Measurements from ENCODE around the gene MAD1L1. TPM values are rescaled to one million over a fixed set of nuclear protein-coding genes. Genes with fewer than 3 reads are reported as not detected.

MAD1L1 gene
- total and polyA plus RNA-seq, 2 of the 4 experiments (the other 2 are of a cell fraction), result 29.0 to 40.9 TPM

DNA sequence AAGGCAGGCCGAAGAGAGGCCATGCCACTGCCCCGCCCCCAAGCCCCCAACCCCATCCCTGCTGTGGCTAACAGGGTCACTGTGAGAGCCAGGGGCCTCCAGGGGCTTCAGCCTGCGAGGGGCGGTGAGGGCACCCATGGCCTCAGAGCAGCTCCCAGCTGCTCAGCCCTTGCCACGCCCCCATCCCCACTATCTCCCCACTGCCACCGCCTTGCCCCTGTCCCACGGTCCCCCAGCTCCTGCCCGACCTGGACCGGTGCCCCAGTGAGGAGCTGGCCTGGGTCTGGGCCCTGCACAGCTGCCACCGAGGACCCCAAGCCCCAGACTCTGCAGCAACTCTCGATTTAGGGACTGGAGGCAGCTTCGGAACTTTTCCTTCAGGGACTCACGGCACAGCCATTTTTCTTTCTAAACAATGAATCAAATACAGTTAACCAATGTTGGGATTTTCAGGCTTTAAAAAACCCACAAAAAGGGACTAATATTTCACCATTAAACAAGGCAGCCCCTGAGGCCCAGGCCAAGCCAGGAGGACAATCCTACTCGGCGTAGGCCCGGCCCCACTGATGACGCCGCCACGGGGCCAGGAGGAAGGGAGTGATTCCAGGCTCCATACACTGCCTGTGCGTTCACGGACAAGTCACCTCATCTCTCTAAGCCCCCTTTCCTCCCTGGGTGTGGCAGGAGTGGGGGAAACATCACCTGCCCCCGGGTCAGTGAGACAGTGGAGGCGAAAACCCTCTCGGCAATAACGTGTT lies 325.6 kb downstream of the MAD1L1 start:
- no peaks in the 10 kb centered on the region for H3K9me3 ChIP-seq (ENCODE audit: control insufficient read depth, insufficient read depth, low read length)
- peaks cover 2% of the 10 kb centered on the region for H3K4me1 ChIP-seq (ENCODE audit: control insufficient read depth, insufficient read depth, low read length)
- dilution Hi-C loops (cut with HindIII; ENCODE audit: low sequenced_read_pairs, unreplicated experiment), result no loop called here
- POLR2A ChIA-PET (ENCODE audit: unreplicated experiment), result no interaction called here
- H3K4me3 ChIP-seq (ENCODE audit: insufficient read depth, low read depth, low read length), result no peak overlapping the region
- no peak overlapping the region for H2AFZ ChIP-seq (replicated peaks; ENCODE audit: low read length, poor library complexity)
- intact Hi-C loops (cut with micrococcal nuclease), result no loop called here
- H4K91ac ChIP-seq (ENCODE audit: insufficient read depth, low read depth, low read length), result no peak overlapping the region
- no peak for ATAC-seq (ENCODE audit: low read depth)
- WGBS, 2 experiments (ENCODE audit: extremely low coverage in 2 of 2, insufficient read length in 1 of 2), result 88% methylated on average over 8 of the region's 25 CpGs; no CpG with 5 or more reads in 1 of the 2 experiments
- H3K27me3 ChIP-seq (ENCODE audit: control insufficient read depth, insufficient read depth, low read length), result no peaks in the 10 kb centered on the region
- no peak overlapping the region for H2AK9ac ChIP-seq (replicated peaks; ENCODE audit: low read depth, low read length, poor library complexity)
- no peak overlapping the region for H2BK15ac ChIP-seq (ENCODE audit: low read depth, low read length)
- H2BK120ac ChIP-seq (ENCODE audit: low read depth, low read length), result no peak overlapping the region
- in situ Hi-C loops (cut with MboI; ENCODE audit: low sequenced_read_pairs), result no loop called here
- no peak overlapping the region for H3K27ac ChIP-seq (ENCODE audit: insufficient read depth, low read length)
- H3K18ac ChIP-seq (ENCODE audit: low read depth, low read length), result no peak overlapping the region
- H3K9me1 ChIP-seq (ENCODE audit: insufficient read depth, low read length), result peaks cover 6% of the 10 kb centered on the region; the same call in 1 of the 2 replicates
- H2BK5ac ChIP-seq (ENCODE audit: low read depth, low read length, poor library complexity, severe bottlenecking), result no peak overlapping the region
- no TSS peak for BruUV-seq (replicated peaks)
- DNase-seq, result no peak
- H3K4ac ChIP-seq (ENCODE audit: low read depth, low read length), result no peak overlapping the region
- CTCF ChIA-PET, result no interaction called here
- H4K8ac ChIP-seq (ENCODE audit: low read depth in 2 of 2, low read length in 2 of 2), result no peak overlapping the region
- H3K36me3 ChIP-seq (ENCODE audit: control insufficient read depth, insufficient read depth, low read length), result no peaks in the 10 kb centered on the region
- H2AK5ac ChIP-seq (ENCODE audit: low read depth, low read length), result no peak overlapping the region
- TF ChIP-seq MXI1 (IDR thresholded peaks at IDR 0.05; ENCODE audit: borderline replicate concordance, low read depth, low read length) (no peak), NFE2L2 (IDR thresholded peaks at IDR 0.05; ENCODE audit: low read depth, low read length) (no peak), MAZ (IDR thresholded peaks at IDR 0.05; ENCODE audit: borderline replicate concordance, low read depth, low read length) (no peak), SMC3 (IDR thresholded peaks at IDR 0.05; ENCODE audit: low read depth, low read length) (no peak), BHLHE40 (IDR thresholded peaks at IDR 0.05; ENCODE audit: low read depth, low read length) (no peak), CEBPB (IDR thresholded peaks at IDR 0.05; ENCODE audit: low read depth, low read length) (no peak), MAFK (IDR thresholded peaks at IDR 0.05; ENCODE audit: low read depth, low read length) (no peak), CHD1 (IDR thresholded peaks at IDR 0.05; ENCODE audit: low read depth, low read length) (no peak), RFX5 (IDR thresholded peaks at IDR 0.05; ENCODE audit: low read depth, low read length) (no peak), RCOR1 (IDR thresholded peaks at IDR 0.05; ENCODE audit: insufficient replicate concordance, low read length) (no peak), FOS (IDR thresholded peaks at IDR 0.05; ENCODE audit: low read depth, low read length) (no peak), RAD21 (IDR thresholded peaks at IDR 0.05; ENCODE audit: low read length) (no peak), POLR2A (IDR thresholded peaks at IDR 0.05; ENCODE audit: low read depth, low read length) (no peak)
- TF ChIP-seq, protein P1, sequence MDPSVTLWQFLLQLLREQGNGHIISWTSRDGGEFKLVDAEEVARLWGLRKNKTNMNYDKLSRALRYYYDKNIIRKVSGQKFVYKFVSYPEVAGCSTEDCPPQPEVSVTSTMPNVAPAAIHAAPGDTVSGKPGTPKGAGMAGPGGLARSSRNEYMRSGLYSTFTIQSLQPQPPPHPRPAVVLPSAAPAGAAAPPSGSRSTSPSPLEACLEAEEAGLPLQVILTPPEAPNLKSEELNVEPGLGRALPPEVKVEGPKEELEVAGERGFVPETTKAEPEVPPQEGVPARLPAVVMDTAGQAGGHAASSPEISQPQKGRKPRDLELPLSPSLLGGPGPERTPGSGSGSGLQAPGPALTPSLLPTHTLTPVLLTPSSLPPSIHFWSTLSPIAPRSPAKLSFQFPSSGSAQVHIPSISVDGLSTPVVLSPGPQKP (IDR thresholded peaks at IDR 0.05; ENCODE audit: borderline replicate concordance, low read depth, low read length), result no peak
- TF ChIP-seq, protein P2, sequence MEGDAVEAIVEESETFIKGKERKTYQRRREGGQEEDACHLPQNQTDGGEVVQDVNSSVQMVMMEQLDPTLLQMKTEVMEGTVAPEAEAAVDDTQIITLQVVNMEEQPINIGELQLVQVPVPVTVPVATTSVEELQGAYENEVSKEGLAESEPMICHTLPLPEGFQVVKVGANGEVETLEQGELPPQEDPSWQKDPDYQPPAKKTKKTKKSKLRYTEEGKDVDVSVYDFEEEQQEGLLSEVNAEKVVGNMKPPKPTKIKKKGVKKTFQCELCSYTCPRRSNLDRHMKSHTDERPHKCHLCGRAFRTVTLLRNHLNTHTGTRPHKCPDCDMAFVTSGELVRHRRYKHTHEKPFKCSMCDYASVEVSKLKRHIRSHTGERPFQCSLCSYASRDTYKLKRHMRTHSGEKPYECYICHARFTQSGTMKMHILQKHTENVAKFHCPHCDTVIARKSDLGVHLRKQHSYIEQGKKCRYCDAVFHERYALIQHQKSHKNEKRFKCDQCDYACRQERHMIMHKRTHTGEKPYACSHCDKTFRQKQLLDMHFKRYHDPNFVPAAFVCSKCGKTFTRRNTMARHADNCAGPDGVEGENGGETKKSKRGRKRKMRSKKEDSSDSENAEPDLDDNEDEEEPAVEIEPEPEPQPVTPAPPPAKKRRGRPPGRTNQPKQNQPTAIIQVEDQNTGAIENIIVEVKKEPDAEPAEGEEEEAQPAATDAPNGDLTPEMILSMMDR (conservative IDR thresholded peaks at IDR 0.05; ENCODE audit: low read depth, low read length), result no peak
- TF ChIP-seq, protein P3, sequence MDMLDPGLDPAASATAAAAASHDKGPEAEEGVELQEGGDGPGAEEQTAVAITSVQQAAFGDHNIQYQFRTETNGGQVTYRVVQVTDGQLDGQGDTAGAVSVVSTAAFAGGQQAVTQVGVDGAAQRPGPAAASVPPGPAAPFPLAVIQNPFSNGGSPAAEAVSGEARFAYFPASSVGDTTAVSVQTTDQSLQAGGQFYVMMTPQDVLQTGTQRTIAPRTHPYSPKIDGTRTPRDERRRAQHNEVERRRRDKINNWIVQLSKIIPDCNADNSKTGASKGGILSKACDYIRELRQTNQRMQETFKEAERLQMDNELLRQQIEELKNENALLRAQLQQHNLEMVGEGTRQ (IDR thresholded peaks at IDR 0.05; ENCODE audit: low read depth, low read length), result no peak
- no peak overlapping the region for H3K14ac ChIP-seq (replicated peaks; ENCODE audit: low read depth, low read length)
- H2BK20ac ChIP-seq (ENCODE audit: low read depth, low read length), result no peak overlapping the region
- no peak overlapping the region for H4K5ac ChIP-seq (ENCODE audit: low read depth, low read length)
- H3K4me2 ChIP-seq (ENCODE audit: low read depth, low read length), result no peak overlapping the region
- no peak overlapping the region for H3K56ac ChIP-seq (ENCODE audit: extremely low read depth, insufficient read depth, low read length)
- no peak overlapping the region for H3K23ac ChIP-seq (ENCODE audit: low read depth, low read length)
- no peak overlapping the region for H3K9ac ChIP-seq (ENCODE audit: low read depth, low read length)
- H4K20me1 ChIP-seq (ENCODE audit: insufficient read depth, low read length), result no peaks in the 10 kb centered on the region; the same call in 1 of the 2 replicates
- H3K79me1 ChIP-seq (ENCODE audit: low read depth in 1 of 2, low read length in 2 of 2), result peaks cover 0 to 10% of the 10 kb centered on the region in 2 experiments; a peak in 2 of 4 replicates
